ENCODE results near the gene IAH1.
"Not testable (repeated sequence)": the region's sequence is repeated elsewhere in the genome, so short reads cannot be mapped to it uniquely, and the experiment has no call there.

The IAH1 gene

DNA sequence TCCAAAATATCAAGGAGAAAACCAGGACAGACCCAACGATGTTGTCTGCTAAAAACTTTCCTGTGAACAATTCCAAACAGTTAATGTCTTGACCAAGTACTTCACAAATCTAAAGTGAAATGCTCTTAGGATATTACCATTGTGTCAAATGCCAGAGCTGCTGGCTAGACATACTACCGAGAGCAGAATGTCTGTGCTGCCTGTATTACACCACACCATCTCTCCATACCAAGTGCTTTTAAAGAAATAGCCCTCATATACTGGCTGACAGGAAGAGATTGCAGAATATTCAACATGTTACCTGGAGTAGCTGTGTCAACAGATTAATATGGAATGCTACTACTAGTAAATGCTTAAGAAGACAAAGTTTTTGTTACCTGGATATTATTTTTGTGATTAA, 18.6 kb downstream of the IAH1 start:
- TF ChIP-seq, protein P1, sequence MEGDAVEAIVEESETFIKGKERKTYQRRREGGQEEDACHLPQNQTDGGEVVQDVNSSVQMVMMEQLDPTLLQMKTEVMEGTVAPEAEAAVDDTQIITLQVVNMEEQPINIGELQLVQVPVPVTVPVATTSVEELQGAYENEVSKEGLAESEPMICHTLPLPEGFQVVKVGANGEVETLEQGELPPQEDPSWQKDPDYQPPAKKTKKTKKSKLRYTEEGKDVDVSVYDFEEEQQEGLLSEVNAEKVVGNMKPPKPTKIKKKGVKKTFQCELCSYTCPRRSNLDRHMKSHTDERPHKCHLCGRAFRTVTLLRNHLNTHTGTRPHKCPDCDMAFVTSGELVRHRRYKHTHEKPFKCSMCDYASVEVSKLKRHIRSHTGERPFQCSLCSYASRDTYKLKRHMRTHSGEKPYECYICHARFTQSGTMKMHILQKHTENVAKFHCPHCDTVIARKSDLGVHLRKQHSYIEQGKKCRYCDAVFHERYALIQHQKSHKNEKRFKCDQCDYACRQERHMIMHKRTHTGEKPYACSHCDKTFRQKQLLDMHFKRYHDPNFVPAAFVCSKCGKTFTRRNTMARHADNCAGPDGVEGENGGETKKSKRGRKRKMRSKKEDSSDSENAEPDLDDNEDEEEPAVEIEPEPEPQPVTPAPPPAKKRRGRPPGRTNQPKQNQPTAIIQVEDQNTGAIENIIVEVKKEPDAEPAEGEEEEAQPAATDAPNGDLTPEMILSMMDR (IDR thresholded peaks at IDR 0.05), result no peak
- H3K9me3 Mint-ChIP-seq, result no peaks in the 10 kb centered on the region
- H3K27me3 Mint-ChIP-seq (ENCODE audit: low read depth, poor library complexity), result no peaks in the 10 kb centered on the region
- no peak overlapping the region for H3K27ac Mint-ChIP-seq
- no peaks in the 10 kb centered on the region for H3K4me1 Mint-ChIP-seq
- H3K4me3 Mint-ChIP-seq, result no peak overlapping the region
- peaks cover 68% of the 10 kb centered on the region for H3K36me3 Mint-ChIP-seq (ENCODE audit: low read depth)
- DNase-seq, result no peak

DNA sequence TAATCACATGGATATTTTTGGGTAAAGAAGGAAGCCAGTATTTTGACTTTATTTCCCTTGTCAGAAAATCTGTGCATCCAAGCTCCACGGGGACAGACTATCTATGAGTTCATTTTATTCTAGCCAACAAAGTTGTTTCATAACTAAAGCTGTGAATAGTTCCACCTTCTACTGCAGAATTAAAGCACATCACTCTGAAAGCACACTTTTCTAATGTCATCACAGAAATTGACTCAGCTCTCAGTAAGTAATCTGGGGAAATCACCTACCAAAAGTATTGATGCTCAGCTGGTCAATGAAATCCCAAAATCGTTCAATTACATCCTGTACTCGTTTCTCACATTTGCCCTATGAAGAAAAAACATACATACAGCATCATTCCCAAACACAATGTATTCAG, 19.1 kb downstream of the IAH1 start:
- H3K36me3 Mint-ChIP-seq (ENCODE audit: low read depth), result peaks cover 69% of the 10 kb centered on the region
- no peak overlapping the region for H3K4me3 Mint-ChIP-seq

DNA sequence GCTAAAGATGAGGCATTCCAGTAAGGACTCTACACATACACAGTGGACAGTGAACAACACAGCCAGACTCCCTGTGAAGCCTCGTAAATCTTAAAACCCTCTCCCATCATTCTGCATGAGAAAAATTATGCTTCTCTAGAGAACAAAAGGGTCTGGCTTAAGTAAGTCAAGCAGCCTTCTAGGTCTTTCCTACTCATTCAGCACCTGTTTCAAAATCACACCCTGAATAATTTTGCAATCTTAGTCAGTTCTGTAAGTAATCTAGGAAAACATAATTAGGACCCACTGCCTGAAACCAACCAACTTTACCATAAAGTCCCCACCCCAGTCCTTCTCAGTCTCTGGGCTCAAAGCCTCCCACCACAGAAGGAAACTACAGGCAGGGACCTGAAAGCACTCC, 19.7 kb downstream of the IAH1 start:
- Mint-ChIP-seq H3K4me1 (no peaks in the 10 kb centered on the region), H3K27me3 (ENCODE audit: low read depth, poor library complexity) (no peaks in the 10 kb centered on the region), H3K27ac (no peak overlapping the region), H3K4me3 (no peak overlapping the region), H3K9me3 (no peaks in the 10 kb centered on the region), H3K36me3 (ENCODE audit: low read depth) (peaks cover 69% of the 10 kb centered on the region)
- no peak for DNase-seq
- TF ChIP-seq, protein P1 (IDR thresholded peaks at IDR 0.05), result no peak

More for the DNA sequence above, 19.1 kb downstream of the IAH1 start:
- TF ChIP-seq, protein P1 (IDR thresholded peaks at IDR 0.05), result no peak
- DNase-seq, result no peak
- Mint-ChIP-seq H3K9me3 (no peaks in the 10 kb centered on the region), H3K27ac (no peak overlapping the region), H3K4me1 (no peaks in the 10 kb centered on the region), H3K27me3 (ENCODE audit: low read depth, poor library complexity) (no peaks in the 10 kb centered on the region)

DNA sequence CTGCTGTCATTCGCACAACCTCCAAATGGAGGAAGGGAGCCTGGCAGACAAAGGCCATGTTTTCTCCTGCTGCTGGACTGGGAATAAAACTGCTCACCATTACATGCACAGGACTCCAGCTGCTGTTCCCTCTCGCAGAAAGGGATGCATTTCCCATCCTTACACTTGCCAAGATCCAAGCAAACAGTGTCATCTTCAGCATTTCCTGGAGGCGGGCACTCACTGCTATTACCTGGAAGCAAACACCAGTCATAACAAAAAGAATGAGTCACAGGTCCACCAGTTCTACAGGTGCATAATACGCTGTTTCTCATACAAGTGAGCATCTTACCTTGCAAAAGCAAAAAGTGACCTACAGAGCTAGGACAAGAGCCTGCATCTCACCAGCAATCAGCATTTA, 22.7 kb downstream of the IAH1 start:
- peak overlapping the region; percentile 50 for H3K27ac Mint-ChIP-seq
- no peaks in the 10 kb centered on the region for H3K27me3 Mint-ChIP-seq (ENCODE audit: low read depth, poor library complexity)
- H3K36me3 Mint-ChIP-seq (ENCODE audit: low read depth), result peaks cover 83% of the 10 kb centered on the region
- H3K4me1 Mint-ChIP-seq, result no peaks in the 10 kb centered on the region
- H3K4me3 Mint-ChIP-seq, result no peak overlapping the region
- H3K9me3 Mint-ChIP-seq, result no peaks in the 10 kb centered on the region
- DNase-seq, result no peak
- TF ChIP-seq, protein P1 (IDR thresholded peaks at IDR 0.05), result no peak

DNA sequence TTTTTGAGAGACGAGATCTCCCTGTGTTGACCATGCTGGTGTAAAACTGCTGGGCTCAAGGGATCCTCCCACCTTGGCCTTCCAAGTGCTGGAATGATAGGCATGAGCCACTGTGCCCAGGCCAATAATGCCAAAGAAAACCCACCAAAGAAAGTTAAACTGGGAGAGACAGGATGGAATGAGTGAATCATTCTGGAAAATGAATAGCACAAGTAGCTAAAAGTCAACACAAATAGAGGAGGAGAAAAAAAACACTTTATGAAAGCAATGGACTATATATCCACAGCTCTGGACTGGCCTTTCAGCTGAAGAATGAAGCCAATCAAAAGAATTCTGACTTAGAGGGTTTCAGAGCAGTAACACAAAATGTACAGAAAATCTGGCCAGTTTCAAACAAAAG, 23.9 kb downstream of the IAH1 start:
- Mint-ChIP-seq H3K4me1 (no peaks in the 10 kb centered on the region), H3K27me3 (ENCODE audit: low read depth, poor library complexity) (no peaks in the 10 kb centered on the region), H3K36me3 (ENCODE audit: low read depth) (peaks cover 84% of the 10 kb centered on the region), H3K9me3 (no peaks in the 10 kb centered on the region), H3K27ac (peak overlapping the region; percentile 23), H3K4me3 (no peak overlapping the region)
- TF ChIP-seq, protein P1 (IDR thresholded peaks at IDR 0.05), result no peak
- DNase-seq, result no peak

DNA sequence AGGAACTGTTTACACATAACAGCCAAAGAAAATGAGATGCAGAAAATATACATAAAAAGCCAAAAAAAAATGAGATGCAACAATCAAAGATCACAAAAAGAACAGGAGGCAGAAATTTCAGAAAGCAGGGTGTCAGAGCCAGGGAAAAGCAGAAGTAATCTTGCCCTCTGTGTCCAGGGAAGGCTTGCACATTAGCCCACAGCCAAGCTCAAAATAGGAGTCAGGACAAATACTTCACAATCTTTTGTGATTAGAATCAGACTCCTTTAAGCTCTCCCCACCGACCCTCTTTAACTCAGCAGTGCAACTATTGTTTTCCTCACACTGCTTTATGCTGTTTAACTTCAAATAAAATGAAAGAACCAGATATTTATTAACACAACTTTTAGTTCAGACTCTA, 34.6 kb downstream of the IAH1 start:
- TF ChIP-seq, protein P1 (IDR thresholded peaks at IDR 0.05), result no peak
- Mint-ChIP-seq H3K27ac (no peak overlapping the region), H3K4me1 (no peaks in the 10 kb centered on the region), H3K27me3 (ENCODE audit: low read depth, poor library complexity) (peaks cover 4% of the 10 kb centered on the region), H3K9me3 (no peaks in the 10 kb centered on the region), H3K36me3 (ENCODE audit: low read depth) (peaks cover 67% of the 10 kb centered on the region), H3K4me3 (no peak overlapping the region)
- no peak for DNase-seq

DNA sequence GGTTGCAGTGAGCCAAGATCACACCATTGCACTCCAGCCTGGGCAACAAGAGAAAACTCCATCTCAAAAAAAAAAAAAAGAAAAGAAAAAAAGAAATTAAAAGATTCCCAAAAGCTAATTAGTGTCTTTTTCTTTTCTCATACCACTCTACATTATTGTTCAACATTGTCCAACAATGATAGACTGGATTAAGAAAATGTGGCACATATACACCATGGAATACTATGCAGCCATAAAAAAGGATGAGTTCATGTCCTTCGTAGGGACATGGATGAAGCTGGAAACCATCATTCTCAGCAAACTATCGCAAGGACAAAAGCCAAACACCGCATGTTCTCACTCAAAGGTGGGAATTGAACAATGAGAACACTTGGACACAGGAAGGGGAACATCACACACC, 39.6 kb downstream of the IAH1 start:
- H3K27ac Mint-ChIP-seq; DNase-seq; H3K4me3 Mint-ChIP-seq; H3K4me1 Mint-ChIP-seq; H3K9me3 Mint-ChIP-seq; H3K27me3 Mint-ChIP-seq (ENCODE audit: low read depth, poor library complexity): not testable (repeated sequence)
- H3K36me3 Mint-ChIP-seq (ENCODE audit: low read depth), result peaks cover 61% of the 10 kb centered on the region
